ENCODE measurements around the gene ZNF157.
"Not testable (repeated sequence)": the region's sequence is repeated elsewhere in the genome, so short reads cannot be mapped to it uniquely, and the experiment has no call there.

Gene ZNF157

DNA sequence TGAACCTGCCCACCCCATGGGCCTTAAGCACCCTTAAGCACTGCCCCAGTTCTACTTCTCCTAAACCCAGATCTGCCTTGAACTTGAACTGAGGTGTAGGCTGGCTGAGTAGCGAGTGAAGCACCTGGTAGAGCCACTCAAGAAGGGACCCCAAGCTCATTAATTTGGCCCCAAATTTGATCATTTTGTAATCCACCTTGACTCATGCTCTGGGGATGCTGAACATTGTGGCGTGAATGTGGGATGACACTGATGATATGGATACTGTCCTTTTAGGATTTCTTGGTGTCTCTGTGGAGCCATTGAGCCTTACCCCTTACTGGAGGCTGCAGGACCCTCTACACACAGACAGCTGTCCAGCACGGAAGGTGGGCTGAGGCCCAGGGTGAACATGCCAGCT is at the start of gene ZNF157:
Gene ZNF157, plus strand, starts transcription at position 301 of the 400 bp plus-strand sequence. Its CDS starts 91 bp downstream, at position 392.
- H3K27me3 ChIP-seq (ENCODE audit: control insufficient read depth, insufficient read depth, low read length), result no peaks in the 10 kb centered on the region
- no peak within 1 kb of the TSS for H3K4me3 ChIP-seq (ENCODE audit: low read length)

GRCh38 chrX:47321386-47321785 is 49.0 kb upstream of the ZNF157 start:
- Histone ChIP-seq H3K4me3 (ENCODE audit: low read length) (no peak overlapping the region), H3K9ac (ENCODE audit: low read length) (no peak overlapping the region), H3K27ac (ENCODE audit: low read depth, low read length) (no peak overlapping the region)

More for the DNA sequence above, at the start of gene ZNF157:
- Histone ChIP-seq H3K9ac (ENCODE audit: low read length) (no peak within 1 kb of the TSS), H3K4me1 (ENCODE audit: control insufficient read depth, insufficient read depth, low read length) (no peaks in the 10 kb centered on the region), H3K27ac (ENCODE audit: low read depth, low read length) (no peak within 1 kb of the TSS), H3K36me3 (ENCODE audit: control insufficient read depth, insufficient read depth, low read length) (no peaks in the 10 kb centered on the region)

GRCh38 chrX:47321823-47322371 is 48.5 kb upstream of the ZNF157 start:
- no peak overlapping the region for H3K9ac ChIP-seq (ENCODE audit: low read length)
- H3K36me3 ChIP-seq (ENCODE audit: control insufficient read depth, insufficient read depth, low read length), result no peaks in the 10 kb centered on the region
- H3K4me3 ChIP-seq (ENCODE audit: low read length), result no peak overlapping the region
- no peaks in the 10 kb centered on the region for H3K27me3 ChIP-seq (ENCODE audit: control insufficient read depth, insufficient read depth, low read length)
- no peak overlapping the region for H3K27ac ChIP-seq (ENCODE audit: low read depth, low read length)
- no peaks in the 10 kb centered on the region for H3K4me1 ChIP-seq (ENCODE audit: control insufficient read depth, insufficient read depth, low read length)

More at GRCh38 chrX:47321386-47321785, 49.0 kb upstream of the ZNF157 start:
- Histone ChIP-seq H3K27me3 (ENCODE audit: control insufficient read depth, insufficient read depth, low read length) (no peaks in the 10 kb centered on the region), H3K4me1 (ENCODE audit: control insufficient read depth, insufficient read depth, low read length) (no peaks in the 10 kb centered on the region), H3K36me3 (ENCODE audit: control insufficient read depth, insufficient read depth, low read length) (no peaks in the 10 kb centered on the region)

- H3K27me3 ChIP-seq (ENCODE audit: control insufficient read depth, insufficient read depth, low read length), result no peaks in the 10 kb centered on the region
- H3K4me3 ChIP-seq (ENCODE audit: low read length), result no peak overlapping the region
- H3K36me3 ChIP-seq (ENCODE audit: control insufficient read depth, insufficient read depth, low read length), result no peaks in the 10 kb centered on the region
- H3K9ac ChIP-seq (ENCODE audit: low read length), result no peak overlapping the region
- no peaks in the 10 kb centered on the region for H3K4me1 ChIP-seq (ENCODE audit: control insufficient read depth, insufficient read depth, low read length)
- H3K27ac ChIP-seq (ENCODE audit: low read depth, low read length), result no peak overlapping the region
Observed at GRCh38 chrX:47327902-47328301, 42.5 kb upstream of the ZNF157 start.

DNA sequence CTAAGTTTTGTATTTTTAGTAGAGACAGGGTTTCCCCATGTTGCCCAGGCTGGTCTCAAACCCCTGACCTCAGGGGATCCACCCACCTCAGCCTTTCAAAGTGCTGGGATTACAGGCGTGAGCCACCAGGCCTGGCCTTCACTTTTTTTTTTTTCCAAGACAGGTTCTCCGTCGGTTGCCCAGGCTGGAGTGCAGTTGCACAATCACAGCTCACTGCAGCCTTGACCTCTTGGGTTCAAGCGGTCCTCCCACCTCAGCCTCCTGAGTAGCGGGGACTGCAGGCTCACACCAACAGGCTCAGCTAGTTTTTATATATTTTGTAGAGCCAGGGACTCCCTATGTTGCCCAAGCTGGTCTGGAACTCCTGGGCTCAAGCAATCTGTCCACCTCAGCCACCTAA is 37.6 kb upstream of the ZNF157 start:
- not testable (repeated sequence) for H3K4me1 ChIP-seq (ENCODE audit: control insufficient read depth, insufficient read depth, low read length); H3K4me3 ChIP-seq (ENCODE audit: low read length); H3K27me3 ChIP-seq (ENCODE audit: control insufficient read depth, insufficient read depth, low read length); H3K9ac ChIP-seq (ENCODE audit: low read length); H3K27ac ChIP-seq (ENCODE audit: low read depth, low read length); H3K36me3 ChIP-seq (ENCODE audit: control insufficient read depth, insufficient read depth, low read length)

GRCh38 chrX:47351706-47352105 is 18.7 kb upstream of the ZNF157 start:
- Histone ChIP-seq H3K4me3 (ENCODE audit: low read length) (no peak overlapping the region), H3K9ac (ENCODE audit: low read length) (no peak overlapping the region), H3K27me3 (ENCODE audit: control insufficient read depth, insufficient read depth, low read length) (no peaks in the 10 kb centered on the region)

GRCh38 chrX:47358387-47359065 is 11.9 kb upstream of the ZNF157 start:
- no peak overlapping the region for H3K27ac ChIP-seq (ENCODE audit: low read depth, low read length)
- no peak overlapping the region for H3K4me3 ChIP-seq (ENCODE audit: low read length)
- no peaks in the 10 kb centered on the region for H3K27me3 ChIP-seq (ENCODE audit: control insufficient read depth, insufficient read depth, low read length)
- H3K36me3 ChIP-seq (ENCODE audit: control insufficient read depth, insufficient read depth, low read length), result no peaks in the 10 kb centered on the region
- H3K9ac ChIP-seq (ENCODE audit: low read length), result no peak overlapping the region
- no peaks in the 10 kb centered on the region for H3K4me1 ChIP-seq (ENCODE audit: control insufficient read depth, insufficient read depth, low read length)

More at GRCh38 chrX:47351706-47352105, 18.7 kb upstream of the ZNF157 start:
- Histone ChIP-seq H3K36me3 (ENCODE audit: control insufficient read depth, insufficient read depth, low read length) (no peaks in the 10 kb centered on the region), H3K27ac (ENCODE audit: low read depth, low read length) (no peak overlapping the region), H3K4me1 (ENCODE audit: control insufficient read depth, insufficient read depth, low read length) (no peaks in the 10 kb centered on the region)

- H3K4me1 ChIP-seq (ENCODE audit: control insufficient read depth, insufficient read depth, low read length), result no peaks in the 10 kb centered on the region
- H3K27ac ChIP-seq (ENCODE audit: low read depth, low read length), result no peak overlapping the region
- no peaks in the 10 kb centered on the region for H3K36me3 ChIP-seq (ENCODE audit: control insufficient read depth, insufficient read depth, low read length)
- no peak overlapping the region for H3K4me3 ChIP-seq (ENCODE audit: low read length)
- no peaks in the 10 kb centered on the region for H3K27me3 ChIP-seq (ENCODE audit: control insufficient read depth, insufficient read depth, low read length)
- H3K9ac ChIP-seq (ENCODE audit: low read length), result no peak overlapping the region
Observed at GRCh38 chrX:47360423-47361179, 9.8 kb upstream of the ZNF157 start.

- Histone ChIP-seq H3K27me3 (ENCODE audit: control insufficient read depth, insufficient read depth, low read length) (no peaks in the 10 kb centered on the region), H3K9ac (ENCODE audit: low read length) (no peak overlapping the region), H3K4me3 (ENCODE audit: low read length) (peak overlapping the region; percentile 47), H3K36me3 (ENCODE audit: control insufficient read depth, insufficient read depth, low read length) (no peaks in the 10 kb centered on the region), H3K27ac (ENCODE audit: low read depth, low read length) (peak overlapping the region; percentile 78), H3K4me1 (ENCODE audit: control insufficient read depth, insufficient read depth, low read length) (no peaks in the 10 kb centered on the region)
Observed at GRCh38 chrX:47361538-47362511, 8.6 kb upstream of the ZNF157 start.

GRCh38 chrX:47366041-47366722 is 4.2 kb upstream of the ZNF157 start:
- Histone ChIP-seq H3K9ac (ENCODE audit: low read length) (no peak overlapping the region), H3K27ac (ENCODE audit: low read depth, low read length) (no peak overlapping the region), H3K4me3 (ENCODE audit: low read length) (peak overlapping the region; percentile 57), H3K27me3 (ENCODE audit: control insufficient read depth, insufficient read depth, low read length) (no peaks in the 10 kb centered on the region), H3K36me3 (ENCODE audit: control insufficient read depth, insufficient read depth, low read length) (no peaks in the 10 kb centered on the region), H3K4me1 (ENCODE audit: control insufficient read depth, insufficient read depth, low read length) (no peaks in the 10 kb centered on the region)

DNA sequence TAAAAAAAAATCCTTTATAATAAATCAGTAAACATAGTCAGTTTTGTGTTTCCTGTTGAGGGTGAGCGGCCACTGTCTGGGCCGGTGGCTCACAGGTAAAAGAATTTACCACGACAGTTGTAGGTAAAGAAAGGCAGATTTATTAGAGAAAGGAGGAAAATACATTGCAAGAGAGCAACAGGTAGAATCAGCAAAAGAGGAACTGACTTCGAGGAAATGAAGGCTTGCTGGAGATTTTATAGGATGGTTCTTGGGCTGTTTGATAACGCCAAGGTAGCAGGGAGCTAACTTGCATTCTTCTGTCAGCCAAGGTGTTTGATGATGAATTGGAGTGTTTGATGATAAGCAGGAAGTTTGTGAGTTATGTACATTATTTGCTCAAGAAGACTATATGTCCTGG is 2.8 kb downstream of the ZNF157 start:
- no peak overlapping the region for H3K4me3 ChIP-seq (ENCODE audit: low read length)
- no peaks in the 10 kb centered on the region for H3K27me3 ChIP-seq (ENCODE audit: control insufficient read depth, insufficient read depth, low read length)
- H3K27ac ChIP-seq (ENCODE audit: low read depth, low read length), result no peak overlapping the region
- no peak overlapping the region for H3K9ac ChIP-seq (ENCODE audit: low read length)
- H3K36me3 ChIP-seq (ENCODE audit: control insufficient read depth, insufficient read depth, low read length), result no peaks in the 10 kb centered on the region
- H3K4me1 ChIP-seq (ENCODE audit: control insufficient read depth, insufficient read depth, low read length), result no peaks in the 10 kb centered on the region

Measured in rectal smooth muscle tissue (tissue), 1 donor.